B cell (primary cell): ENCODE data around the gene MRNIP.

Experiments
- EZH2 ChIP-seq: IDR thresholded peaks from 2 replicates; pipeline ENCODE4 v1.6.1; 2012; ENCODE audit warnings: borderline replicate concordance, low read depth, mild to moderate bottlenecking, moderate library complexity, low read length; ENCODE audit not compliant: insufficient read depth, poor library complexity, severe bottlenecking
- TF ChIP-seq, protein P1 (sequence below): fragments of 200-600 bp; IDR thresholded peaks from one replicate; pipeline ENCODE4 v1.8.0; 2022; ENCODE audit warnings: antibody characterized with exemption, mild to moderate bottlenecking

DNA sequence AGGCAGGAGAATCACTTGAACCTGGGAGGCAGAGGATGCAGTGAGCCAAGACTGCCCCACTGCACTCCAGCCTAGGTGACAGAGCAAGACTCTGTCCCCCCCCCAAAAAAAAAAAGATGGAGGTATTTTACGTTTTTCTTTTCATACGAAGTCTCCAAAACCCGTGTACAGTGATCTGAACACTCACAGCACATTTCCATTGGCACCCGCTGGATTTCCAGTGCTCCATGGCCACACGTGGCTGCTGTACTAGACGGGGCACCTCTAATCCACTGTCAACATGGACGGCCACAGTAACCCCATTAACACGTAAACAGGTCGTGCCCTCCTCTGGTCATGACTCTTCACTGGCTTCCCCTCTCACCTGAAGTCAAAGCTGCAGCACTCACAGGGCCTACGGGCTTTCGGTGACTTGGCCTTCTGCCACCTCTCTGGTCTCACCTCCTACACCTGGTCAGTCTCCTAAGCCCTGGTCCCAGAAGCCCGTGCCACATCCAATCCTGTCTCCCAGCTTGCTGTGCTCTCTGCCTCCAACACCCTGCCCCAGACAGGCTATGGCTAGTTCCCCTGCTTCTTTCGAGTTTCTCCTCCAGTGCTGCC, 27.0 kb upstream of the MRNIP start:
- TF ChIP-seq, protein P1, sequence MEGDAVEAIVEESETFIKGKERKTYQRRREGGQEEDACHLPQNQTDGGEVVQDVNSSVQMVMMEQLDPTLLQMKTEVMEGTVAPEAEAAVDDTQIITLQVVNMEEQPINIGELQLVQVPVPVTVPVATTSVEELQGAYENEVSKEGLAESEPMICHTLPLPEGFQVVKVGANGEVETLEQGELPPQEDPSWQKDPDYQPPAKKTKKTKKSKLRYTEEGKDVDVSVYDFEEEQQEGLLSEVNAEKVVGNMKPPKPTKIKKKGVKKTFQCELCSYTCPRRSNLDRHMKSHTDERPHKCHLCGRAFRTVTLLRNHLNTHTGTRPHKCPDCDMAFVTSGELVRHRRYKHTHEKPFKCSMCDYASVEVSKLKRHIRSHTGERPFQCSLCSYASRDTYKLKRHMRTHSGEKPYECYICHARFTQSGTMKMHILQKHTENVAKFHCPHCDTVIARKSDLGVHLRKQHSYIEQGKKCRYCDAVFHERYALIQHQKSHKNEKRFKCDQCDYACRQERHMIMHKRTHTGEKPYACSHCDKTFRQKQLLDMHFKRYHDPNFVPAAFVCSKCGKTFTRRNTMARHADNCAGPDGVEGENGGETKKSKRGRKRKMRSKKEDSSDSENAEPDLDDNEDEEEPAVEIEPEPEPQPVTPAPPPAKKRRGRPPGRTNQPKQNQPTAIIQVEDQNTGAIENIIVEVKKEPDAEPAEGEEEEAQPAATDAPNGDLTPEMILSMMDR: no peak
- TF ChIP-seq EZH2: no peak
